ENCODE data around the gene MYO15B.
A peak's percentile ranks its signal among the peaks of the same experiment; 100 is the strongest.

MYO15B gene

DNA sequence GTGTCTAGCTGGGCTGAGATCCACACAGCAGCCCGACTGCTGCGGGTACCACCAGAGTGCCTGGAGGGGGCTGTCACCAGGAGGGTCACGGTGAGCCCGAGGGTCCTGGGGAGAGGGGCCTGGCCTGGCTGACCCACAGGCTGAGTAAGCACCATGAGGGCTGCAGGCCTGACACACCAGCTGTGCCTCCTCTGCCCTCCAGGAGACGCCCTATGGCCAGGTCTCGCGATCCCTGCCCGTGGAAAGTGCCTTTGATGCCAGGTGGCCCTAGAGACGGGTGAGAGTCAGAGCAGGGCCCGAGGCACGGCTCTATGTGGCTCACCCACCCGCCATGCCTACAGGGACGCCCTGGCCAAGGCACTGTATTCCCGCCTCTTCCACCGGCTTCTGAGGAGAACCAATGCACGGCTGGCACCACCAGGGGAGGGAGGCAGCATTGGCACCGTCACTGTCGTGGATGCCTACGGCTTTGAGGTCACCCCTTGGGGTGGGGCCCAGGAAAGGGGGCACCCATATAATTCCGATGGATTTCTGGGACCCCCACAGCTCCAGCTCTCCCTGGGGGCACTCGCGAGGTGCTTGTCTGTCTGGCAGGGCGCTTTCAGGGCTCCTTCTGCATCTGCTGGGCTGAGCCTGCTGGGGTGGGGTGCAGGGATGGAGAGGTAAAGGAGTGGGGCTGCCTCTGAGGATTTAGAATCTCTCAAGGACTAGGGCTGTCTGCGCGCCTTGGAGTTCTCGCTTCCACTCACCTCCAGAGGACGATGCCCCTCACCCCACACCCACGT is 7.1 kb downstream of the MYO15B start:
- no peak overlapping the region for H3K4me3 ChIP-seq (ENCODE audit: low read depth, low read length)
- DNase-seq (ENCODE audit: low read depth) = no peak
- no peak for TF ChIP-seq CTCF (IDR thresholded peaks at IDR 0.05; ENCODE audit: control insufficient read depth, extremely low read depth, insufficient read depth)

DNA sequence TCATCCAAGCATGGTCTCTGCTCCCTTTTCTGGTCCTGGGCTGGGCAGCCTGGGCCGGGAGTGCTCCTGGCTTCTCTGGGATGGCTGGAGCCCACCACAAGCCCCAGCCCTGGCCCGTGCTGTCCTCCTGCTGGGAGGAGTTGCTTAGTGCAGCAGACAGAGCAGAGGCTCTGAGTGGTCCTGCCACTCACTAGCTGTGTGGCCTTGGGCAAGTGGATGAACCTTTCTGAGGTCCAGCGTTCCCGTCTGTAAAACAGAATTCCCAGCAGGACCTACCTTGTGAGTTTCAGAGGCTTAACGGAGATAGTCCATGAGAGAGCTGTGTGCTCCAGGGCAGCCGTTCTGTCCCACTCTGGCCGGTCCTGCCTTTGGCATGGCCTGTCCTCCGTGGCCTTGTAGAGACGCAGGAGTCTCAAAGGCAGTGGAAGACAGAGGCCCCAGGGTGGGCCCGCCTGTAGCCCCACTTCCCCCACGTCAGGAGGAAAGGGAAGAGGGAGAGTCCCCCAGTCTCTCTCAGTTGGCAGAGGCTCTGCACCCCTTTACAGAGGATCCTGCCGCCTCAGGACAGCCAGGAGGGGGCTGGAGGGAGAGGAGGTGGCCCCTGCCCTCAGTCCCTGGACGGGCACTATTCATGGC is 7.8 kb downstream of the MYO15B start:
- no peak for TF ChIP-seq CTCF (IDR thresholded peaks at IDR 0.05; ENCODE audit: control insufficient read depth, extremely low read depth, insufficient read depth)
- DNase-seq (ENCODE audit: low read depth) = no peak
- H3K4me3 ChIP-seq (ENCODE audit: low read depth, low read length) = no peak overlapping the region

- no peak overlapping the region for H3K4me3 ChIP-seq (ENCODE audit: low read depth, low read length)
- no peak for DNase-seq (ENCODE audit: low read depth)
- TF ChIP-seq CTCF (IDR thresholded peaks at IDR 0.05; ENCODE audit: control insufficient read depth, extremely low read depth, insufficient read depth) = no peak
Observed at GRCh38 chr17:75595920-75596313, 8.3 kb downstream of the MYO15B start.

DNA sequence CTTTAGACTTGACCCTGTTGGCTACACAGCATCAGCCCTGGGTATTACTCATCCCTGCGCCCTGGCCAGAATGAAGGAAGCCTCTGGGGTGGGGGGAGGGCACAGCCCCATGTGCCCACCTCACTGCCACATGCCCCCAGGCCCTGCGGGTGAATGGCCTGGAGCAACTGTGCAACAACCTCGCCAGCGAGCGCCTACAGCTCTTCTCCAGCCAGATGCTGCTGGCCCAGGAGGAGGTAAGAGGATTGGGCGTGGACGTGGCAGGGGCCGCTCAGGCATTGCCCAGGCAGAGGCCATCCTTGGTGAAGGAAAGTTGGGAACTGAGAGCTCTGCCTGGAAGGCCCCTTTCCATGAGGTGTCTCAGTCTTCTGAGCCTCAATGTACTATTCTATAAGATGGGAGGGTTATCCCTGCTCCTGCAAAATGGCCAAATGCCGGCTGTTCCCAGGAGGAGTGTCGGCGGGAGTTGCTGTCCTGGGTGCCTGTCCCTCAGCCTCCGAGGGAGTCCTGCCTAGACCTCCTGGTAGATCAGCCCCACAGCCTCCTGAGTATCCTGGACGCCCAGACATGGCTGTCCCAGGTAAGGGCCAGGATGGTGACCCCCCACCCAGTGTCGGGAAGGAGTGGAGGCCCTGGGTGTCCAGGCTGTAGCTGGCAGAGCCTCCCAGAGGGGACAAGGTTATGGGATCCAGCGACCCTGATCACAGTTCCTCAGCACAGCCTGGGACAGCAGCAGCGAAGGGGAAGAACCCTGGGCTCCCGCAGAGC is 8.9 kb downstream of the MYO15B start:
- no peak for DNase-seq (ENCODE audit: low read depth)
- no peak for TF ChIP-seq CTCF (IDR thresholded peaks at IDR 0.05; ENCODE audit: control insufficient read depth, extremely low read depth, insufficient read depth)
- no peak overlapping the region for H3K4me3 ChIP-seq (ENCODE audit: low read depth, low read length)

DNA sequence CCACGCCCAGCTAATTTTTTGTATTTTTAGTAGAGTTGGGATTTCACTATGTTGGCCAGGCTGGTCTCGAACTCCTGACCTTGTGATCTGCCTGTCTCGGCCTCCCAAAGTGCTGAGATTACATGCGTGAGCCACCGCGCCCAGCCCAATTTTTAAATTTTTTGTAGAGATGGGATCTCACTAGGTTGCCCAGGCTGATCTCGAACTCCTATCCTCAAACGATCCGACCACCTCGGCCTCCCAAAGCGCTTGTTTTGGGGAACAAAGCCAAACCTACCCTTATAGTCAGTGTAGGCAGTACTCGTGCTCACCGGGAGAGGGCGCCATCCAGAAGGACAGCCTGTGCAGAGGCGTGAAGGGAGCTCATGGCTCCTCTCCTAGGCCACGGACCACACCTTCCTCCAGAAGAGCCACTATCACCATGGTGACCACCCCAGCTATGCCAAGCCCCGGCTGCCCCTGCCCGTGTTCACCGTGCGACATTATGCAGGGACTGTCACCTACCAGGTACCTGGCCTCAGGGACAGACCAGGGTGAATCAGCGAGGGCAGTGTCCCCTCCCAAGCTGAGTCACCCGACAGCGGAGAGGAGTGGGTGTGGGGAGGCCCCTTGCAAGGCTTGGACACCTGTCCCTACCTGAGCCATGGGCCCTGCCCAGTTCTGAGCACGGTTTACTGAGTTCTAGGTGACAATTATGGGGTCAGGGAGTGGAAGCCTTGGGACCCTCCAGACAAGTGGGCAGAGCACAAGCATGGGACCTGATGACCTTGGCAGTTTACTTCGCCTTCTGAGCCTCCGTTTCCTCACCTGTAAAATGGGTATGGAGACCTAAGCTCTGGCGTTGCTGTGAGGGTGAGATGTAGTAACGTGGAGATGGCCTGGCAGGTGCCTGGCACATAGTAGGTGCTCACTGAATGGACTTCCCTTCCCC is 13.7 kb downstream of the MYO15B start:
- peak; percentile 55 for TF ChIP-seq CTCF (IDR thresholded peaks at IDR 0.05; ENCODE audit: control insufficient read depth, extremely low read depth, insufficient read depth)
- no peak overlapping the region for H3K4me3 ChIP-seq (ENCODE audit: low read depth, low read length)
- no peak for DNase-seq (ENCODE audit: low read depth)

DNA sequence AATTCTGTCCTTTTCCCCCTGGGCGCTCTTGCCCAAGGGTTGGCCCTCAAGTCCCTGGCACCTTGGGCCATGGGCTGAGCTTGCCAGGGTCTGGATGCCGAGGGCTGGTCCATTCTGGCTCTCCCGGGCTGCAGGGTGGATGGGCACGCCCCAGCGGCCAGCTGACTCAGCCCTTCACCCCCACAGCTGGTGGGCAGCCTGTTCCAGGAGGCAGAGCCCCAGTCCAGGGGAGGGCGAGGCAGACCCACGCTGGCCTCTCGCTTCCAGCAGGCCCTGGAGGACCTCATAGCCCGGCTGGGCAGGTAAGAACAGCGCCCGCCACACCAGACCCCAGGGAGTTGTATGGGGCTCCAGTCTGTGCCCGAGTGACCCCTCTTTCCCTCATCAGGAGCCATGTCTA is 15.0 kb downstream of the MYO15B start:
- no peak for TF ChIP-seq CTCF (IDR thresholded peaks at IDR 0.05; ENCODE audit: control insufficient read depth, extremely low read depth, insufficient read depth)
- no peak for DNase-seq (ENCODE audit: low read depth)
- no peak overlapping the region for H3K4me3 ChIP-seq (ENCODE audit: low read depth, low read length)

All from LNCaP clone FGC (cell line).